ENCODE results near the gene DNAJB8. TPM values are rescaled to one million over a fixed set of nuclear protein-coding genes. Genes with fewer than 3 reads are reported as not detected.

Gene DNAJB8
- total RNA-seq, 1 experiment from 2014 or later = not detected

GRCh38 chr3:128429275-128429674 is 37.4 kb downstream of the DNAJB8 start:
- no peak overlapping the region for H3K4me2 ChIP-seq (ENCODE audit: insufficient read depth, insufficient read length, low read length)
- peaks cover 39 to 55% of the 10 kb centered on the region in 2 experiments for H3K4me1 Mint-ChIP-seq
- H3K4me3 Mint-ChIP-seq = no peak overlapping the region
- H3K23me2 ChIP-seq (ENCODE audit: insufficient read length, low read depth, low read length, poor library complexity, severe bottlenecking) = peaks cover 11% of the 10 kb centered on the region
- peaks cover 85% of the 10 kb centered on the region for H3K27me3 Mint-ChIP-seq (ENCODE audit: low read depth)
- no peaks in the 10 kb centered on the region; a peak in 1 of 5 replicates for H3K9me3 Mint-ChIP-seq
- peaks cover 20% of the 10 kb centered on the region; the same call in 1 of the 2 replicates for H3K27me3 ChIP-seq (ENCODE audit: insufficient read depth, low read length)
- H3T11ph ChIP-seq (ENCODE audit: low read length) = no peak overlapping the region
- WGBS (ENCODE audit: extremely low coverage, insufficient read length, low lambda C conversion rate) = no CpG with 5 or more reads among the region's 15 CpGs
- no peaks in the 10 kb centered on the region; a peak in 2 of 7 replicates for H3K36me3 Mint-ChIP-seq (ENCODE audit: insufficient read depth in 1 of 3, low read depth in 3 of 3)
- H4K8ac ChIP-seq (replicated peaks; ENCODE audit: insufficient read length, low read depth, low read length) = no peak overlapping the region
- H3K79me2 ChIP-seq (ENCODE audit: insufficient read depth, low read length) = no peaks in the 10 kb centered on the region
- H2BK5ac ChIP-seq (ENCODE audit: insufficient read length, low read length) = no peak overlapping the region
- H3K23ac ChIP-seq (ENCODE audit: insufficient read length, low read depth, low read length) = no peak overlapping the region
- H4K20me1 ChIP-seq (ENCODE audit: control insufficient read depth, insufficient read depth, insufficient read length) = no peaks in the 10 kb centered on the region
- H2BK20ac ChIP-seq (ENCODE audit: low read depth, low read length, poor library complexity, severe bottlenecking) = no peak overlapping the region
- no peak overlapping the region for H2AFZ ChIP-seq (ENCODE audit: low read length)
- H3K4ac ChIP-seq (ENCODE audit: low read depth, low read length) = no peak overlapping the region
- no peak overlapping the region for H3K27ac ChIP-seq (ENCODE audit: insufficient read length, low read depth, low read length)
- peaks cover 2% of the 10 kb centered on the region; the same call in 1 of the 2 replicates for H3K4me1 ChIP-seq (ENCODE audit: insufficient read depth, low read length)
- no peak for TF ChIP-seq CTCF (conservative IDR thresholded peaks at IDR 0.05)
- DNase-seq = no peak
- H2BK120ac ChIP-seq (ENCODE audit: low read depth, low read length, poor library complexity, severe bottlenecking) = no peak overlapping the region
- H3K79me1 ChIP-seq (ENCODE audit: insufficient read depth, low read depth, low read length, poor library complexity, severe bottlenecking) = no peaks in the 10 kb centered on the region
- no peak overlapping the region for H3K56ac ChIP-seq (ENCODE audit: insufficient read length, low read depth, low read length)
- no peak overlapping the region for H3K14ac ChIP-seq (ENCODE audit: insufficient read depth, low read length)
- no peak overlapping the region for H3K18ac ChIP-seq (ENCODE audit: insufficient read length, low read depth, low read length)
- H4K91ac ChIP-seq (ENCODE audit: insufficient read length, low read depth, low read length) = no peak overlapping the region
- no peak overlapping the region for H4K5ac ChIP-seq (ENCODE audit: insufficient read length, low read depth, low read length)
- no peak overlapping the region for H3K27ac Mint-ChIP-seq
- no peak overlapping the region for H2AK5ac ChIP-seq (ENCODE audit: insufficient read length, low read length)
- no peak overlapping the region for H3K9ac ChIP-seq (ENCODE audit: extremely low read depth, insufficient read length, low read length)
- no peak overlapping the region for H2BK12ac ChIP-seq (ENCODE audit: insufficient read length, low read depth, low read length)
- H2BK15ac ChIP-seq (ENCODE audit: low read depth, low read length) = no peak overlapping the region
- no peaks in the 10 kb centered on the region for H3K9me3 ChIP-seq (ENCODE audit: control insufficient read depth, low read depth, low read length)

Data from H9 (cell line).